Natural killer cell treated with Interleukin-12 subunit alpha and Interleukin-12 subunit beta and Interleukin-15 and Interleukin-18, amount 100 ng/mL, for 72 hours (primary cell): ENCODE data around the gene CHPF2. TPM values are rescaled to one million over a fixed set of nuclear protein-coding genes. Genes with fewer than 3 reads are reported as not detected.

Experiments
- ATAC-seq, 2 donors: fragments of 150-1000 bp; cut with Tn5 transposase in 1 of 2; sonication (Bioruptor Pico), chemical (Tn5 transposase) in 1 of 2; 2 replicates each; pipeline ENCODE4 v1.10.0; 2021
- DNase-seq: peaks from one replicate; pipeline ENCODE4 v3.0.0; 2022; ENCODE audit warnings: low spot score
- H3K27ac Mint-ChIP-seq, 2 donors: 1 replicate in 1 of 2; 2 replicates in 1 of 2; pipeline ENCODE4 v1.8.0; 2022; ENCODE audit warnings: mixed read lengths in 2 of 2, mild to moderate bottlenecking in 1 of 2, moderate library complexity in 1 of 2
- H3K27me3 Mint-ChIP-seq, 2 donors: 1 replicate in 1 of 2; 2 replicates in 1 of 2; pipeline ENCODE4 v1.8.0; 2022; ENCODE audit warnings: mixed read lengths in 2 of 2
- H3K36me3 Mint-ChIP-seq: one replicate; pipeline ENCODE4 v1.8.0; 2022; ENCODE audit warnings: mixed read lengths
- H3K4me1 Mint-ChIP-seq, 2 donors: 1 replicate in 1 of 2; 2 replicates in 1 of 2; pipeline ENCODE4 v1.8.0; 2022; ENCODE audit warnings: low read depth in 2 of 2, mixed read lengths in 2 of 2, mild to moderate bottlenecking in 1 of 2
- H3K4me3 Mint-ChIP-seq: one replicate; pipeline ENCODE4 v1.8.0; 2022; ENCODE audit warnings: mixed read lengths
- H3K9me3 Mint-ChIP-seq: 2 replicates; pipeline ENCODE4 v1.8.0; 2022; ENCODE audit warnings: mixed read lengths
- total RNA-seq, 2 donors: library from RNA; stranded (reverse); gene quantifications; one replicate each; pipeline ENCODE4 v1.2.3, GENCODE V29; 2022

The CHPF2 gene
- total RNA-seq, 2 donors from 2014 or later: 54.6 to 67.6 TPM

DNA sequence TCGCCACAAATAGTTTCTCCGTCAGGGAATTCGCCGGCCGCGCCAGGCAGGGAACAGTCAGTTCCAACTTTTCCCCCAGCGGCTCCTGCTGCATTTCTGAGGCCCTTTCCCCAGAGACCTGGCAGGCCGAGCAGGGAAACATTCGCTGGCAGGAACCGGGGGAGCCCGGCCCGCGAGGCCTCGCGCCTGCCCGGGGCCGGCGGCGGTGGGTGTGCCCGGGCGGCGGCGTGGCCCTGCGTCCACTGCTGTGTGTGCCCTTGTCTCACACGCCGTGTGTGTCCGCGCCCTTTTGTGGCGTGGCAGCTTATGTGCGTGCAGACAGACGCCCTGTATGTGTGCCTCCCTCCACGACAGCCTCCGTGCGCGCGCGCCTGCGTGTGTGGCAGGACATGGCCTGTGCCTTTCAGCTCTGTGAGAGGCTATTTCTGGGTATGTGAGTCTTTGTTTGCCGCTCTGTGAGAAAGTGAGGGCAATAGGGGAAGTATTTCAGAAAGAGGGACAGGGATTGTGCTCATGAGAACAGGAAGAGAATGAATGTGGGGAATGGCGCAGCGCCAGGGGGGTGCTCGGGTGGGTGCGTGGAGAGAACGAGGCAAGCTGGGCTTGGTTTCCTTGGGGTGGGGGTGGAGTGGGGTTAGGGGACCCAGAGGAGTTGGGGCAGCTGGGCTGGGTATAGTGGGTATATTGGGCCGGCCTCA, 16.9 kb downstream of the CHPF2 start:
- ATAC-seq: peak; percentile 22 to 26
- no peak overlapping the region for H3K27ac Mint-ChIP-seq

DNA sequence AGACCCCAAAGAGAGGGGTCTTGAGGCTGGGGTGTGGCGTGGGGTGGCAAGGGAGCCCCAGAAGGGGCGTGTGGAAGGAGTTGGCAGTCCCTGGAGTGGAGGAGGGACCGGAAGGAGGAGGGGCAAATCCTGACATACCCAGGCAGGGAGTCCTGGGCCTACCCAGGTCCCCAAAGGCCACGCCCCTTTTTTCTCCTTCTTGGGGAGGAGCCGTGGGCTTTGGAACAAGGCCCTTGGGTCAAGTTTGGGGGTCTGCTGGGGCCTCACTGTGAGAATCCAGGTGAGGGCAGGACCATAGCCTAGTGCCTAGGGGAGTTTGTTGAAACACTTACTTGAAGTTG, 17.4 kb downstream of the CHPF2 start:
- ATAC-seq (no peak), DNase-seq (no peak)
- no peaks in the 10 kb centered on the region for H3K36me3 Mint-ChIP-seq
- no peaks in the 10 kb centered on the region for H3K9me3 Mint-ChIP-seq
- peaks cover 34 to 41% of the 10 kb centered on the region in 2 donors for H3K27me3 Mint-ChIP-seq
- peaks cover 21 to 26% of the 10 kb centered on the region in 2 donors for H3K4me1 Mint-ChIP-seq
- H3K27ac Mint-ChIP-seq: no peak overlapping the region
- H3K4me3 Mint-ChIP-seq: peak overlapping the region; percentile 90

More for the DNA sequence above, 16.9 kb downstream of the CHPF2 start:
- Mint-ChIP-seq H3K4me1 (peaks cover 21 to 26% of the 10 kb centered on the region in 2 donors), H3K9me3 (no peaks in the 10 kb centered on the region), H3K4me3 (peak overlapping the region; percentile 90), H3K36me3 (no peaks in the 10 kb centered on the region), H3K27me3 (peaks cover 29 to 41% of the 10 kb centered on the region in 2 donors)
- DNase-seq: no peak

DNA sequence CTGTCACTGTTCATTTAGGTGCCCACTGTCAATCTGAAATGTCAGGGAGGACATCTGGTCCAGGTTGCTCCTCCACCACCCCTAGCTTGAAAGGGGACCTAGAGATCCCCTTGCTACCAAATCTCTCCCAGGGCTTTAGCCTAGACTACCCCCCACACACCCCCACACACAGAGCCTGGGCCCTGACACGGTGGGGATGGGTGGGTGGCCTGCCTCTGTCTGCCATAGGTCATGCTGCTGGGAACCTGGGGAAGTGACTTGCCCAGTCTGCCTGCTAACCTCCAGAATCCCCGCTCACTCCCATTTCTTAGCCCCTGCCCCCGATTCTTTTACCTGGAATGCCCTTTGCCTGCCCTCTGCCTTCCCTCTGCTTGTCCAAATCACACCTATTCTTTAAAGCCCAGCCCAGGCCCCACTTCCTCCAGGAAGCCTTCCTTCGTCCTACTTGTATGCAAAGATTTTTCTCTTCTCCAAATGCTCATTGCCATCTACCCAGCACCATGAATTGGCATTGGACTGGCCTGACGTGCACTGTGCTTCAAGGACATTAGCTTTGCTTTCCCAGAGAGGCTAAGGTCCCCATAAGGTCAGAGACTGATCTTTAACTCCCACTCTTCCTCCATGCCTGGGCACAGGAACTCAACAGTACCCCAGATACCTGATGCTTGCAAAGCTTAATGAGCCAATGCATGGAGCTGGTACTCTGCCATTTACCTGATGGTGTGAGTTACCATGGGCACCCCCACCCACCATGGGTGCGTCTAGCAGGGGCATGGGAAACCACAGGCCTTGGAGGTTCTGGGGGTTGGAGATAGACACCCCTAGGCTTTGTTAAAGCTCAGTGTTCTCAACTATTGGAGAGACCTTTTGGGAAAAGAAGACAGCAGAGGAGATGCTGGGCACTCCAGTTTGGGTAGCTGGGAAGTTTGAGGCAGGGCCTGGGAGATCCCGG, 18.2 kb downstream of the CHPF2 start:
- Mint-ChIP-seq H3K36me3 (no peaks in the 10 kb centered on the region), H3K4me3 (peak overlapping the region; percentile 75), H3K9me3 (no peaks in the 10 kb centered on the region), H3K27me3 (peaks cover 38 to 45% of the 10 kb centered on the region in 2 donors), H3K27ac (no peak overlapping the region), H3K4me1 (peaks cover 21 to 23% of the 10 kb centered on the region in 2 donors)
- DNase-seq: no peak
- no peak for ATAC-seq

DNA sequence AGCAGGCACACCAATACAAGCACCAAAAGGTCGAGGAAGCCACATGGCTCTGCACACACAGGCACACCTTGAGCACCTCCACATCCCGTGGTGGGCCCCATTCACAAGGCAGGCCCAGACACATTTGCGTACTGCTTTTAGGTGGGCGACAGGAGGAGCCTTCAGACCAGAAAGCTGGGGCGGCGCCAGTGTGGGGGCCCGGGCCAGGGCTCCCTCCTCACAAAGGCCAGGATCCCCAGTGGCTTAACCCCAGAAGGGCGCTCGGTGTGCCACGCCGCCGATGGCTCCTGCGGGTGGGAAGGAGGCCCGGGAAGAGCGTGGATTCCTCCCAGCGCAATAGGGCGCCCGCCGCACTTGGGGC, 19.0 kb downstream of the CHPF2 start:
- H3K4me1 Mint-ChIP-seq: peaks cover 20 to 21% of the 10 kb centered on the region in 2 donors
- H3K9me3 Mint-ChIP-seq: no peaks in the 10 kb centered on the region
- H3K27me3 Mint-ChIP-seq: peaks cover 39 to 52% of the 10 kb centered on the region in 2 donors
- no peak for DNase-seq
- no peak for ATAC-seq
- no peak overlapping the region for H3K27ac Mint-ChIP-seq
- H3K36me3 Mint-ChIP-seq: no peaks in the 10 kb centered on the region
- peak overlapping the region; percentile 75 for H3K4me3 Mint-ChIP-seq

DNA sequence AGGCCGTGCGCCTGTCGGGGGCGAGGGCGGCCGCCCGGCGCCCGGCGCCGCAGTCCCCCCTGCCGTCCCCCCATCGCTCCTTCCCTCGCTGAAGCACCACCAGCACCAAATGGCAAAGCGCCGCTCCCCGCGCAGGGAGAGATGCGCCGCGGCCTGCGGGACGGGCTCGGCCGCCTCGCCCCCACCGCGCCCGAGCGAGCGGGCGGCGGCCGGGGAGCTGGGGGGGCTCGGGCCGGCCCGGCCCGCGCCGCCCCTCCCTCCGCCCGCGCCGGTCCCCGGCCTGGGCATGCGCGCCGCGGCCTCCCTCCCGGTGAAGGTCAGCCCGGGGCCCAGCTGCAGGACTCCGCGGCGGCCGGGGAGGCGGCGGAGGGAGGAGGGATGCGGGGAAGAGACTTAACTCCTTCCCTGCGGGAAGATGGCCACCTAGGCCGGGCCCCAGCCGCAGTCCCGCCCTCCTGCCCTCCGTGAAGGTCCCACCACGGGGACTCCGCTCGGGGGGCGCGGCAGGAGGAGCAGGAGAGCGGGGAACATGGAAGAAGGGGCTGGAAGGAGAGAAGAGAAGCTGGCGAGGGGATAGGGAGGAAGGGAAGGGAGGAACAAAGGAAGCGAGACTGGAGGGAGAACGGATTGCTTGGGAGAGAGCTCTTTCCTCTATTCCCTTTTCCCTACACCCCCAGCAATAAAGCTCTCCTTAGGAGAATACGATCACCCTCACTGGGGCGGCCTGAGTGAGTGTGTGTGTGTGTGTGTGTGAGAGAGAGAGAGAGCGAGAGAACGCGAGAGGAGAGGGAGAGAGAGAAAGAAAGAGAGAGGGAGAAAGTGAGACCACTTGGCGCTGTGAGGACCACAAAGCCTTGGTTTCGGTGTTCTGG, 19.6 kb downstream of the CHPF2 start:
- Mint-ChIP-seq H3K27ac (no peak overlapping the region), H3K36me3 (no peaks in the 10 kb centered on the region), H3K4me1 (peaks cover 20 to 21% of the 10 kb centered on the region in 2 donors), H3K9me3 (no peaks in the 10 kb centered on the region), H3K4me3 (peak overlapping the region; percentile 33), H3K27me3 (peaks cover 46 to 59% of the 10 kb centered on the region in 2 donors)
- DNase-seq (no peak), ATAC-seq (peak in 1 of 2 donors; percentile 36)

DNA sequence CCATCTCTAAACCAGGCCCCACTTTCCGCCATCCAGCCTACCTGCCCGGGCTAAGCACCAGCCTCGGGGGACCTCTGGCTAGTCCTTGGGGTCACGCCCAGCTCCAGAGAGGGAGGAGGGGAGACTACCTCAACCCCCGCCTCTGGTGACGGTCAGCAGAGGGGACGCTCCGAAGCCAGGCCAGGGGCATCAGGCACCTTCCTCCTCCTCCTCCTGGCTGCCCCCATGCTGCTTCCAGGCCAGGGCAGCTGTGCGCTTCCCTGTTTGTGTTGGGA, 20.2 kb downstream of the CHPF2 start:
- H3K4me1 Mint-ChIP-seq: peaks cover 20 to 21% of the 10 kb centered on the region in 2 donors
- ATAC-seq (no peak), DNase-seq (no peak)
- H3K4me3 Mint-ChIP-seq: peak overlapping the region; percentile 47
- H3K27ac Mint-ChIP-seq: no peak overlapping the region
- H3K27me3 Mint-ChIP-seq: peaks cover 46 to 64% of the 10 kb centered on the region in 2 donors
- H3K36me3 Mint-ChIP-seq: no peaks in the 10 kb centered on the region
- H3K9me3 Mint-ChIP-seq: no peaks in the 10 kb centered on the region

DNA sequence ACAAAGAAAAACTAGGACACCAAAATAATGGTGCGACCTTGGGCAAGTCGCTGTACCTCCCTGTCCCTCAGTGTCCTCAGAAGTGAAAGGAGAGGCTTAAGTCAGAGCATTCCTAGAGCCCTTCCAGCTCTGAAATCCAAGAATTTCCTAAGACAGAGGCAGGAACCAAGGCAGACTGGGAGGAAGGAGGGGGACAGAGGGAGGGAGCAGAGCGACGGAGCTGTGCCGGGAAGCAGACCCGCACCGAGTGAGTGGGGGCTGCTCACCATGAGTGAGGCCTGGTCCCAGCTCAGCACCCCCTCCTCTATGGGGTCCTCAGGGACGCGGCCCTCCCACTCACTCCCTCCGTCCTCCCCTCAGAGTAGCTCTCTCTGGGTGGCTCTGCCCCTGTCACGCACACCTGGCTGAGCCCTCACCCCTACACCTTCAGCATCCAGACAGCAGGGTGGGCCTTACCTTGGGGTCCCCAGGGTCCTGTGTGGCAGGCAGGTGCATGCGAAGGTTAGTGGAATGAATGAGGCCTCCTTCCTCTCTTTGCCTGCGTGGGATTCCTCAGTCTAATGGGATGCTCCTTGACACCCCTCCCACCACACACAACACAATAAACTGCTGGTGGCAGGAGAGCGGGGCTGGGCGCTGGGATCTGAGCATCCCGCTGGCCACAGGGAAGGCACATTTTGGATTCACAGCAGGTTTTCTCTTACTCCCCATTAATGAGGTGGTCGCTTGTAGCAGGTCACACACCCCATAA, 20.9 kb downstream of the CHPF2 start:
- H3K4me3 Mint-ChIP-seq: peak overlapping the region; percentile 47
- no peaks in the 10 kb centered on the region for H3K9me3 Mint-ChIP-seq
- no peaks in the 10 kb centered on the region for H3K36me3 Mint-ChIP-seq
- H3K4me1 Mint-ChIP-seq: peaks cover 18 to 21% of the 10 kb centered on the region in 2 donors
- H3K27ac Mint-ChIP-seq: no peak overlapping the region
- H3K27me3 Mint-ChIP-seq: peaks cover 48 to 69% of the 10 kb centered on the region in 2 donors
- DNase-seq: no peak
- no peak for ATAC-seq

DNA sequence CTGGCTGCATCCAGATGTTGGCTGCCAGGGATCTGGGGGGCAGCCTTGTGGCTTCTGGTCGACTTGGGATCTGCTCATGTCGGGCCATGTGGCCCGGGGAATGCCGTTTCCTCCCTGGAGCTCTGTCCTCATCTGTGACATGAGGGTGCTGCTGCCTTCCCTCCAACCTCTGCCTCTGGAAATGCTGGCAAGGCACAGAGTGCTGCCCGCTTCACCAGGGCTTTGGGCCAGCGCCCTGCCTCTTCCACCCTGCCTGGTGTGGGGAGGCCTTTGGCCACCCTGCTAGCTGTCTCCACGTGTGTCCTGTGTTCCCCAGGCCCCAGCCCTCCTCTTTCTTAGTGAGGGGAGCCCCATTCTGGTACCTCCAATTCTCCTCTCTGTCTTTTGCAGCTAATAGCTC, 22.0 kb downstream of the CHPF2 start:
- no peaks in the 10 kb centered on the region for H3K9me3 Mint-ChIP-seq
- no peak overlapping the region for H3K27ac Mint-ChIP-seq
- peaks cover 11 to 12% of the 10 kb centered on the region in 2 donors for H3K4me1 Mint-ChIP-seq
- peak overlapping the region; percentile 30 for H3K4me3 Mint-ChIP-seq
- no peak for DNase-seq
- H3K27me3 Mint-ChIP-seq: peaks cover 48 to 68% of the 10 kb centered on the region in 2 donors
- ATAC-seq: no peak
- no peaks in the 10 kb centered on the region for H3K36me3 Mint-ChIP-seq

DNA sequence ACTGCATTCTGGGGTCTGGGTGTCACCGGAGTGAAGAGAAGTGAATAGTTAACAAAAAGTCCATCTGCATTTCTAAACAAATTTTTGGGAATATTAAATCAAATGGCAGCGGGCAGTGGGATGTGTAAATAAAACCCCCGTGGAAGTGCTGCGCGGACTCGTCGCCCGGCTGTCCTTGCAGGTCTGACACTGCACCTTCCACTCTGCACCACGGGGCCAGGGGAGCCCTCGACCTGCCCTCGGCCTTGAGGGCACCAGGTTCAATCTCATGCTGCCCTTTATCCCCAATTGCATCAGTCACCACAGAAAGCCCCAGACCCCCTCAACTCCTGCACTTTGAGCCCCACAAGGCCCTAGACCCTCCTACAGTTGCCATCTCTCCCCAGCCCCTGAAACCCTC, 22.6 kb downstream of the CHPF2 start:
- Mint-ChIP-seq H3K4me1 (peaks cover 10% of the 10 kb centered on the region in 2 donors), H3K36me3 (no peaks in the 10 kb centered on the region), H3K27ac (no peak overlapping the region), H3K27me3 (peaks cover 47 to 65% of the 10 kb centered on the region in 2 donors), H3K4me3 (no peak overlapping the region), H3K9me3 (no peaks in the 10 kb centered on the region)
- ATAC-seq (no peak), DNase-seq (no peak)

DNA sequence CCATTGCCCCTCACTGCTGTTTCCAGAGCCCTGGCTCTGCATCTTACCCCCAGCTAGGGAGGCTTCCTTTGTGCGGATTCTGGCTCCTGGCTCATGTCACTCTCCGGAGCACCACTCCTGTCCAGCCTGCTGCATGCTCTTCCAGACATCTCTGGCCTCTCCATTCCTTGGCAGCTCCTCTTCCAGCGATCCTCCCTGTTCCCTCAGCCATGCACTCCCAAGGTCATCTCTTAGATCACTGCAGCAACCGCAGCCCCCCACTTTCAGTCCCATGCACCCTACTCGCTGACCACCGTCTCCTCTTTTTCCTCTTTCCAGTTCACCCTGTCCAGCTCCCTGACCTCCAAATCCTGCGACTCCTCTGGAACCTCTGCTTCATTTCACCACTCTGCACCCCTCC, 23.1 kb downstream of the CHPF2 start:
- Mint-ChIP-seq H3K4me1 (peaks cover 8 to 9% of the 10 kb centered on the region in 2 donors), H3K27me3 (peaks cover 46 to 61% of the 10 kb centered on the region in 2 donors), H3K27ac (no peak overlapping the region), H3K9me3 (no peaks in the 10 kb centered on the region), H3K4me3 (no peak overlapping the region), H3K36me3 (no peaks in the 10 kb centered on the region)
- DNase-seq: no peak
- ATAC-seq: no peak

DNA sequence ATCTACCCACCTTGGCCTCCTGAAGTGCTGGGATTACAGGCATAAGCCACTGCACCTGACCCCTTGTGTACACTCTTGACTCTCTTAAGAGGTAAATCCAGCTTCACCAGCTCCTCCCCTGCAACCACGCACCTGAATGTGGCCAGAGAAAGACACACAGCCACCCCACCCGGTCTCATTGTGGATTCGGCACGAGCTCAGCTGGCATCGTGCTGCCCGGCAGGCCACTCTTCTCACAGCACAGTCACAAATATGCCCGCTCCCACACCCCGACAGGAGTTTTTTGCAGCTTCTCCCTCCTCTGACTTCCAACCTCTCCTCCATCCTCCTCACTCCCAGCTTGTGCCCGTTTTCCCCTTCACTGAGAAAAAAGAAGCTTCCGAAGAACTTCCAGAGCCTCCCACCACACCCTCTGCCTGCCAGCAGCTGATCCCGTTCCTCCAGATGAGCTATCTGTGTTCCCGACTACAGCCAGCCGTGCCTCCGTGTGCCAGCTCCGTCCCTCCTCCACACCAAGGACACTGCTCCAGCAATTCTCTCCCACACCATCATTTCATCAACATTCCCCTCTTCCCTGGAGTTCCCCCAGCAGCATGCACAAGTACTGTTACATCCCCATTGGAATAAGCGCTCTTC, 24.2 kb downstream of the CHPF2 start:
- H3K4me3 Mint-ChIP-seq: no peak overlapping the region
- DNase-seq: no peak
- ATAC-seq: no peak
- no peaks in the 10 kb centered on the region for H3K36me3 Mint-ChIP-seq
- no peaks in the 10 kb centered on the region for H3K9me3 Mint-ChIP-seq
- peaks cover 0 to 4% of the 10 kb centered on the region in 2 donors for H3K4me1 Mint-ChIP-seq
- H3K27me3 Mint-ChIP-seq: peaks cover 37 to 50% of the 10 kb centered on the region in 2 donors
- no peak overlapping the region for H3K27ac Mint-ChIP-seq

DNA sequence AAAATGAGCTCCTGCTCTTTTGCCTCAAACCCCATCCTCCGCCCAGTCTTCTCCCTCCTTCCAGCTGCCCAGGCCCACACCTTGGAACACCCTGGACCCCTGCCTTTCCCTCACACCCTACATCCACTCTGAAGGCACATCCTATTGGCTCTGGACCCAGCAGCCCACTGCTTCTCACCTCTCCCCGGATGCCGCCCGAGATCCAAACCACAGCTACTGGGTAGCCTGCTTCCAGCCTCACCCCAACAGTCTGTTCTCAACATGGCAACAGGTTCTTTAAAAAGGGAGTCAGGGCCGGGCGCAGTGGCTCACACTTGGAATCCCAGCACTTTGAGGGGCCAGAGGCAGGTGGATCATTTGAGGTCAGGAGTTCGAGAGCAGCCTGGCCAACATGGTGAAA, 25.7 kb downstream of the CHPF2 start:
- peaks cover 30 to 39% of the 10 kb centered on the region in 2 donors for H3K27me3 Mint-ChIP-seq
- H3K9me3 Mint-ChIP-seq: no peaks in the 10 kb centered on the region
- ATAC-seq (no peak), DNase-seq (no peak)
- H3K36me3 Mint-ChIP-seq: no peaks in the 10 kb centered on the region
- H3K4me1 Mint-ChIP-seq: no peaks in the 10 kb centered on the region
- no peak overlapping the region for H3K27ac Mint-ChIP-seq
- H3K4me3 Mint-ChIP-seq: no peak overlapping the region

DNA sequence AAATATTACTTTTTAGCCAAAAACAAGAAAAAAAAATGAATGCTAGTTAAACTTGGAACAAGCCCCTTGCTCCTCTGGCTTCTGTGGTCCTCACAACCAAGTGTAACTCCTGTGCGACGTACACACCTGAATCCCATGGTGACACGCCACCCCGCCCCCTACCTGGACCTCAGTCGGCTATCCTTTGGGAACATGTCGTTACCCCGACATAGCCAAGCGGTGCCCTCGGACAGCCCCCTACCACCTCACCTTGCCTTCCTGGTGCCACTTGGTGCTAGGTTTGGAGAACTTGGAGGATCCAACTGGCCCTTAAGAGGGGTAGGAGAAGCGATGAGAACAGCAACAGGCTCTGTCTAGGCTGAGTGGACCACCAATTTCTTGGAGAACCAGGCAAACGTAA, 28.2 kb downstream of the CHPF2 start:
- Mint-ChIP-seq H3K9me3 (no peaks in the 10 kb centered on the region), H3K4me1 (no peaks in the 10 kb centered on the region), H3K4me3 (no peak overlapping the region), H3K27ac (no peak overlapping the region), H3K27me3 (peaks cover 24 to 35% of the 10 kb centered on the region in 2 donors), H3K36me3 (no peaks in the 10 kb centered on the region)
- no peak for DNase-seq
- no peak for ATAC-seq
